ENCODE measurements around the gene AP2A2.

DNA sequence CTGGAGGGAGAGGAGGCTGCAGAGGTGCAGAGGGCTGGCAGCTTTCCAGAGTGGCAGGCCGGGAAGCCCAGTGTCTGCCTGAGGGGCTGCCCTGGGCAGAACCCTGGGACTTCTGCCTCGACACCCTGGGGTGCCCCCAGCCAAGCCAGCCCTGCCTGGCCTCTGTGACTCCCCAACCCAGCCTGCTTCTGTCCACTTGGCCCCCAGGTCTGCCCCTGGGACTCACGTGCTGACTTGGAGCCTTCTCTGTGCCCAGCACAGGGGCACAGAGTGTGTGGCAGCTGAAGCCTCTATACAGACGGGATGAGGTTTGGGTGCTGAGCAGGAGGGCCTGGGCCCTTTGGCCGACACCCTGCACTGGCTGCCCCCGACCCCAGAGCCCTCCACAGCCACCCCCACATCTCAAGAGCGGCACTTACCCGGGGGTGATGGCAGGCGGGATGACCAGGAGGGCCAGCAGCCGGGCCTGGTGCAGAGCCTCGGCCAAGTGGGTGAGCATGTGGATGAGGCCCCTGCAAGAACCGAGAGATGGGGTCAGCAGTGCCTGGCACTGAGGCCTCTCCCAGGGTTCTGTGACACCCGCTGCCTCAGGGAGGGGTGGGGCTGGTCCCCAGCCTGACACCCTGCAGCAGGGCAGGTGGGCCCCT is 32.5 kb upstream of the AP2A2 start:
- TF ChIP-seq, protein P1, sequence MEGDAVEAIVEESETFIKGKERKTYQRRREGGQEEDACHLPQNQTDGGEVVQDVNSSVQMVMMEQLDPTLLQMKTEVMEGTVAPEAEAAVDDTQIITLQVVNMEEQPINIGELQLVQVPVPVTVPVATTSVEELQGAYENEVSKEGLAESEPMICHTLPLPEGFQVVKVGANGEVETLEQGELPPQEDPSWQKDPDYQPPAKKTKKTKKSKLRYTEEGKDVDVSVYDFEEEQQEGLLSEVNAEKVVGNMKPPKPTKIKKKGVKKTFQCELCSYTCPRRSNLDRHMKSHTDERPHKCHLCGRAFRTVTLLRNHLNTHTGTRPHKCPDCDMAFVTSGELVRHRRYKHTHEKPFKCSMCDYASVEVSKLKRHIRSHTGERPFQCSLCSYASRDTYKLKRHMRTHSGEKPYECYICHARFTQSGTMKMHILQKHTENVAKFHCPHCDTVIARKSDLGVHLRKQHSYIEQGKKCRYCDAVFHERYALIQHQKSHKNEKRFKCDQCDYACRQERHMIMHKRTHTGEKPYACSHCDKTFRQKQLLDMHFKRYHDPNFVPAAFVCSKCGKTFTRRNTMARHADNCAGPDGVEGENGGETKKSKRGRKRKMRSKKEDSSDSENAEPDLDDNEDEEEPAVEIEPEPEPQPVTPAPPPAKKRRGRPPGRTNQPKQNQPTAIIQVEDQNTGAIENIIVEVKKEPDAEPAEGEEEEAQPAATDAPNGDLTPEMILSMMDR (IDR thresholded peaks at IDR 0.05): no peak
- TF ChIP-seq EZH2 (IDR thresholded peaks at IDR 0.05; ENCODE audit: borderline replicate concordance, insufficient read depth, low read depth, low read length, poor library complexity, severe bottlenecking): no peak

Data from B cell (primary cell).